GM19455 (cell line): ENCODE data around the gene STAMBP.

ENCODE experiments used
- ATAC-seq: cut with Tn5 transposase; IDR thresholded peaks from one replicate; pipeline ENCODE4 v1.9.1; 2021; ENCODE audit not compliant: unreplicated experiment

STAMBP gene

GRCh38 chr2:73922681-73923080 lies 93.9 kb downstream of the STAMBP start:
- no peak for ATAC-seq
